Kidney (tissue), 14 donors: ENCODE data around the gene SLC9A3. TPM values are rescaled to one million over a fixed set of nuclear protein-coding genes. Genes with fewer than 3 reads are reported as not detected.

Experiments
- DNase-seq, 5 donors: peaks; one replicate each; pipeline ENCODE4 v3.0.0-alpha.2; 2013 to 2020
- FAIRE-seq: peaks from 2 replicates; lab custom pipeline; 2012; peaks lifted over from hg19 to GRCh38; lab: Jason Lieb, UNC
- H3K27ac ChIP-seq, 2 donors: one replicate each; pipeline ENCODE4 v1.7.0; 2013; ENCODE audit warnings: low read depth in 2 of 2, low read length in 2 of 2, inconsistent platforms in 1 of 2
- H3K27me3 ChIP-seq: one replicate; pipeline ENCODE4 v1.7.1; 2013; ENCODE audit warnings: low read length, inconsistent platforms; ENCODE audit not compliant: control insufficient read depth, insufficient read depth
- H3K36me3 ChIP-seq, 3 donors: one replicate each; pipeline versions ENCODE4 v1.7.0 to v1.7.1; 2013; ENCODE audit warnings: low read length in 3 of 3, control low read depth in 1 of 3, inconsistent platforms in 1 of 3; ENCODE audit not compliant: insufficient read depth in 3 of 3, control insufficient read depth in 2 of 3
- H3K4me1 ChIP-seq, 3 donors: one replicate each; pipeline versions ENCODE4 v1.7.0 to v1.7.1; 2013; ENCODE audit warnings: low read length in 3 of 3, inconsistent platforms in 1 of 3, low read depth in 1 of 3; ENCODE audit not compliant: control insufficient read depth in 2 of 3, insufficient read depth in 2 of 3
- H3K4me3 ChIP-seq, 3 donors: one replicate each; pipeline versions ENCODE4 v1.7.0 to v1.8.1; 2013; ENCODE audit warnings: low read length in 3 of 3, control low read depth in 1 of 3, inconsistent platforms in 1 of 3
- H3K9ac ChIP-seq, 3 donors: one replicate each; pipeline versions ENCODE4 v1.7.0 to v1.7.1; 2013; ENCODE audit warnings: low read length in 3 of 3, control low read depth in 1 of 3, inconsistent platforms in 1 of 3
- H3K9me3 ChIP-seq, 3 donors: one replicate each; pipeline versions ENCODE4 v1.7.0 to v1.7.1; 2013; ENCODE audit warnings: low read length in 3 of 3, control low read depth in 1 of 3, inconsistent platforms in 1 of 3; ENCODE audit not compliant: control insufficient read depth in 2 of 3, insufficient read depth in 1 of 3
- intact Hi-C: fragments of 100-400 bp; cut with DNase I; formaldehyde crosslinking; loops from one replicate; pipeline ENCODE4 v1.11.1; 2022
- polyA plus RNA-seq: library from polyadenylated mRNA; stranded (reverse); fragments of 350-450 nt; fragmentation: Illumina TruSeq; extraction: RNeasy Lipid Tissue Mini Kit (QIAGEN cat#74804); gene quantifications from one replicate; pipeline ENCODE4 v1.2.3, GENCODE V29; 2014; ENCODE audit warnings: low read depth, low replicate concordance; ENCODE audit not compliant: insufficient read depth
- total RNA-seq: library from RNA; stranded (reverse); fragmentation: NEBNext Ultra II Directional; extraction: Animal tissue kit (Norgen Biotek cat#: 25700); gene quantifications from one replicate; pipeline ENCODE4 v1.2.1, GENCODE V29; 2021
- TF ChIP-seq, protein P1 (sequence below): IDR thresholded peaks from 3 replicates; pipeline ENCODE4 v1.5.1; 2012; ENCODE audit warnings: mild to moderate bottlenecking, moderate library complexity, borderline replicate concordance; ENCODE audit not compliant: insufficient read depth; ENCODE audit errors: extremely low read depth
- donor health status: control.
- donor health status: control.
- donor health status: control.
- donor health status: control.
- donor health status: control.
- donor health status: DM: yes; HTN: yes; CAD: no.
- donor health status: Normal renal cell carcinoma (clear cell type).

The SLC9A3 gene
- total and polyA plus RNA-seq, 2 donors from 2014 or later: 10.5 to 36.9 TPM

DNA sequence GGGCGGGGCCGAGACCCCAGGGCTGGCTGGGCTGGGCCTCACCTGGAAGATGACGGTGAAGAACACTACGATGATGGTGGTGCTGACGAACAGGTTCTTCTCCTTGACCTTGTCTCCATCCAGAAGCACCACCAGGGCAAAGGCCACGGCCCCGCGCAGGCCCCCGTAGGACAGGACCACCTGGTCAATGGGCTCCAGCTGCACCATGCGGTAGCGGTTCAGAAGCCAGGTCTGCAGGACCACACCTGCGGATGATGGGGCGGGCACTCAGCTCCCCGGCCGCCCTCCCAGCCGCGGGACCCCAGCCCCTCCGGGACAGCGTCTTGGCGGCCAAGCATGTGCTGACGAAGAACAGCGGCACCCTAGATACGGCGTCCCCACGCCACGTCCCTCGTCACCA, 41.7 kb downstream of the SLC9A3 start:
- no peaks in the 10 kb centered on the region for H3K9me3 ChIP-seq
- DNase-seq (no peak), FAIRE-seq (no peak)
- no peak overlapping the region for H3K27ac ChIP-seq
- intact Hi-C loops: no loop called here
- TF ChIP-seq, protein P1, sequence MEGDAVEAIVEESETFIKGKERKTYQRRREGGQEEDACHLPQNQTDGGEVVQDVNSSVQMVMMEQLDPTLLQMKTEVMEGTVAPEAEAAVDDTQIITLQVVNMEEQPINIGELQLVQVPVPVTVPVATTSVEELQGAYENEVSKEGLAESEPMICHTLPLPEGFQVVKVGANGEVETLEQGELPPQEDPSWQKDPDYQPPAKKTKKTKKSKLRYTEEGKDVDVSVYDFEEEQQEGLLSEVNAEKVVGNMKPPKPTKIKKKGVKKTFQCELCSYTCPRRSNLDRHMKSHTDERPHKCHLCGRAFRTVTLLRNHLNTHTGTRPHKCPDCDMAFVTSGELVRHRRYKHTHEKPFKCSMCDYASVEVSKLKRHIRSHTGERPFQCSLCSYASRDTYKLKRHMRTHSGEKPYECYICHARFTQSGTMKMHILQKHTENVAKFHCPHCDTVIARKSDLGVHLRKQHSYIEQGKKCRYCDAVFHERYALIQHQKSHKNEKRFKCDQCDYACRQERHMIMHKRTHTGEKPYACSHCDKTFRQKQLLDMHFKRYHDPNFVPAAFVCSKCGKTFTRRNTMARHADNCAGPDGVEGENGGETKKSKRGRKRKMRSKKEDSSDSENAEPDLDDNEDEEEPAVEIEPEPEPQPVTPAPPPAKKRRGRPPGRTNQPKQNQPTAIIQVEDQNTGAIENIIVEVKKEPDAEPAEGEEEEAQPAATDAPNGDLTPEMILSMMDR: no peak
- H3K36me3 ChIP-seq: peaks cover 0 to 7% (median 0%) of the 10 kb centered on the region in 3 donors
- no peak overlapping the region for H3K4me3 ChIP-seq
- no peaks in the 10 kb centered on the region for H3K27me3 ChIP-seq
- H3K9ac ChIP-seq: no peak overlapping the region
- no peaks in the 10 kb centered on the region for H3K4me1 ChIP-seq

DNA sequence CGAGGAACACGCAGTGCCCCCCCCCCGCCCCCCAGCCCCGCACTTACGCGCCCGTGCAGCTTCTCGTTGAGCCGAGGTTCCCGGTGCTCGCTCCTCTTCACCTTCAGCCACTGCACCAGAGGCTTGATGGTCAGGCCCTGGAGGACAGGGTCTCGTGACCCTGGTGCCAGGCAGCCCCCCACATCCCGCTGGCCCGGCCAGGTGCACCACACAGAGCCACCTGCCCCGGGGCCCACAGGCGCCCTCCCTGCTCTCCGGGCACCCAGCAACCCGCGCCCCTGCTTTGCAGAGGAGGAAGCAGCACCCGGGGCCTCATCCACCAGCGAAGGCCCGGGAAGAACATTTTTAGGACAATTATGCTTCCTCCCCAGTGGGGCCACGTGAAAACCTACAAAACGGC, 42.2 kb downstream of the SLC9A3 start:
- Histone ChIP-seq H3K27ac (no peak overlapping the region), H3K4me3 (no peak overlapping the region), H3K9me3 (no peaks in the 10 kb centered on the region), H3K9ac (no peak overlapping the region), H3K36me3 (peaks cover 0 to 7% (median 0%) of the 10 kb centered on the region in 3 donors), H3K4me1 (no peaks in the 10 kb centered on the region), H3K27me3 (no peaks in the 10 kb centered on the region)
- intact Hi-C loops: no loop called here
- DNase-seq (no peak), FAIRE-seq (no peak)
- TF ChIP-seq, protein P1: no peak

DNA sequence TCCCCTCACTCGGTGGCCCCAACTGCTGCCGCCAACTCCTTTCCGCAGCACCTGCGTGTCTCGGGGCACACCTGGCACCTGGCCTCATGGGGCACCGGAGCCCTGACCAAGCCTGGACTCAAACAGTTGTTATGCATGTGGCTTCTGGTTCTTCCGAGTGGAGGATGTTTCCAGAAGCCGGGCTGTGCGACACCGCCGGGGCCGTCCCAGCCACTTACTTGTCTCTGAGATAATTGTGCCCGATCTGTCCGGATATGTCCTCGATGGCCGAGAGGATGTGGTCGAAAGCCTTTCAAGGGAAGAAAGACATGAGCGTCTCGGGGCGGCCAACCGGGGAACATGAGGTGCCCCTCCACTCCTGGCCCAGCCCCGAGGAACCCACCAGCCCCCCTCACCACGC, 42.9 kb downstream of the SLC9A3 start:
- Histone ChIP-seq H3K9me3 (no peaks in the 10 kb centered on the region), H3K27me3 (no peaks in the 10 kb centered on the region), H3K27ac (no peak overlapping the region), H3K4me3 (no peak overlapping the region), H3K36me3 (peaks cover 0 to 7% (median 0%) of the 10 kb centered on the region in 3 donors), H3K4me1 (no peaks in the 10 kb centered on the region), H3K9ac (no peak overlapping the region)
- DNase-seq (no peak), FAIRE-seq (no peak)
- TF ChIP-seq, protein P1: no peak
- intact Hi-C loops: no loop called here
